ENCODE data around the gene TSPAN8.

TSPAN8 gene

GRCh38 chr12:71109834-71110233 is 48.0 kb downstream of the TSPAN8 start:
- DNase-seq, result no peak
- TF ChIP-seq, protein P1, sequence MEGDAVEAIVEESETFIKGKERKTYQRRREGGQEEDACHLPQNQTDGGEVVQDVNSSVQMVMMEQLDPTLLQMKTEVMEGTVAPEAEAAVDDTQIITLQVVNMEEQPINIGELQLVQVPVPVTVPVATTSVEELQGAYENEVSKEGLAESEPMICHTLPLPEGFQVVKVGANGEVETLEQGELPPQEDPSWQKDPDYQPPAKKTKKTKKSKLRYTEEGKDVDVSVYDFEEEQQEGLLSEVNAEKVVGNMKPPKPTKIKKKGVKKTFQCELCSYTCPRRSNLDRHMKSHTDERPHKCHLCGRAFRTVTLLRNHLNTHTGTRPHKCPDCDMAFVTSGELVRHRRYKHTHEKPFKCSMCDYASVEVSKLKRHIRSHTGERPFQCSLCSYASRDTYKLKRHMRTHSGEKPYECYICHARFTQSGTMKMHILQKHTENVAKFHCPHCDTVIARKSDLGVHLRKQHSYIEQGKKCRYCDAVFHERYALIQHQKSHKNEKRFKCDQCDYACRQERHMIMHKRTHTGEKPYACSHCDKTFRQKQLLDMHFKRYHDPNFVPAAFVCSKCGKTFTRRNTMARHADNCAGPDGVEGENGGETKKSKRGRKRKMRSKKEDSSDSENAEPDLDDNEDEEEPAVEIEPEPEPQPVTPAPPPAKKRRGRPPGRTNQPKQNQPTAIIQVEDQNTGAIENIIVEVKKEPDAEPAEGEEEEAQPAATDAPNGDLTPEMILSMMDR (IDR thresholded peaks at IDR 0.05; ENCODE audit: low read depth, low read length), result no peak
- Histone ChIP-seq H3K36me3 (no peaks in the 10 kb centered on the region), H3K4me1 (0 out of 2 replicates have a peak, but pooled peaks cover 3% of the 10 kb centered on the region), H3K4me3 (ENCODE audit: low read depth, low read length) (no peak overlapping the region), H3K9me3 (no peaks in the 10 kb centered on the region), H3K27me3 (no peaks in the 10 kb centered on the region)

DNA sequence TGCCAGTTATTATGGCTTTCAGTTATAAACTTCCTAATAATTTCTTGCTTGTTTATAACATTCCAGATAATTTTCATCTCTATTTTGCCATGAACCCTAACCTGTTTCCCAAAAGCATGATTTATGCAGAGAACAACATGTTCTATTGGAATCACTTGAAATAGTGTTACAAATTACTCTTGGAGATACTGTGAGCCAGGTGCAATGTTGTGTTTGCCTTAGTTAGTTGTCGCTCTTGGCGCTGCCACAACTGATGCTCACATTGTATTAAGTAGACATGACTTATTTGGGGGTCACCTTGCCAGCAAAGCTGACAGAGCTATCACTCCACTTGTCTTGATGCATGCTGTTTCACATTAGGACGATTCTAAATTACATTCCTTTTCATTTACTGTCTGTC is 49.4 kb downstream of the TSPAN8 start:
- Histone ChIP-seq H3K36me3 (no peaks in the 10 kb centered on the region), H3K4me1 (0 out of 2 replicates have a peak, but pooled peaks cover 3% of the 10 kb centered on the region), H3K4me3 (ENCODE audit: low read depth, low read length) (no peak overlapping the region), H3K9me3 (peaks cover 3% of the 10 kb centered on the region; the same call in 1 of the 2 replicates), H3K27me3 (no peaks in the 10 kb centered on the region)
- TF ChIP-seq, protein P1 (IDR thresholded peaks at IDR 0.05; ENCODE audit: low read depth, low read length), result no peak
- no peak for DNase-seq

DNA sequence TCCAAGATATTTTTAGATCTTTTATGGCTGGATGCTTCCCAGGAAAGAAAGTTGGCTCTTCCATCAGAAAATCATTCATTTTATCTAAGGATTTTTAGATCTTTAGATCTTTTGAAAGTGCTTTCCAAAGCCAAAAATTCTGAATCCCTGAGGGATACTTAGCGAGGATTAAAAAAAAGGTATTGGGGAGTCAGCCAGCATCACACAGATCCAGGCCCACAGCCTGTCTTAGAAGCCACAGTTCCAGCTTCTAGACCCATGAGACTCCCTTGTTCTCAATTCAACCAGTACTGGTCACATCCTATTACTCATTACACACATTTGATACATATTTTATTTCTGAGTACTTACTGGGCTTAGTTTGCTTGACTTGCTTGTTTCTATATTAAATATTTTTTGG is 49.9 kb downstream of the TSPAN8 start:
- TF ChIP-seq, protein P1 (IDR thresholded peaks at IDR 0.05; ENCODE audit: low read depth, low read length), result no peak
- H3K27me3 ChIP-seq, result no peaks in the 10 kb centered on the region
- 0 out of 2 replicates have a peak, but pooled peaks cover 3% of the 10 kb centered on the region for H3K4me1 ChIP-seq
- no peaks in the 10 kb centered on the region for H3K36me3 ChIP-seq
- no peak overlapping the region for H3K4me3 ChIP-seq (ENCODE audit: low read depth, low read length)
- no peak for DNase-seq
- H3K9me3 ChIP-seq, result peaks cover 3% of the 10 kb centered on the region; the same call in 1 of the 2 replicates

DNA sequence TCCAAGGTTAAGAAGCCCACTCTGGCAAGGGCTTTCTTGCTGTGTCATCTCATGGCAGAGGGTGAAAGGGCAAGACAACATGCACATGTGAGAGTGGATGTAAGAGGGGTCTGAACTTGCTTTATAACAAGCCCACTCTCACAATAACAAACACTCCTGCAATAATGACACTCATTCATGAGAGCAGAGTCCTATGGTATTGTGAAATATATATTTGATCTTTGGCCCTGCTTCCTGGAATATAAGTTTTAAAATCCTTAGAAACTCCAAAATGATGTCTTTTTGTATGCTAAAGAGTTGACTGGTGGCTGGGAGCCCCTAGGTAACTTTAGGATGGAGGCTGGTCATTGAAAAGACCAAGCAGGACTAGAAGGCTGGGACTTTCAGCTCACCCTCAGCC is 51.8 kb downstream of the TSPAN8 start:
- no peak for DNase-seq
- Histone ChIP-seq H3K4me1 (0 out of 2 replicates have a peak, but pooled peaks cover 3% of the 10 kb centered on the region), H3K36me3 (no peaks in the 10 kb centered on the region), H3K4me3 (ENCODE audit: low read depth, low read length) (no peak overlapping the region), H3K9me3 (peaks cover 3% of the 10 kb centered on the region; the same call in 1 of the 2 replicates), H3K27me3 (no peaks in the 10 kb centered on the region)
- TF ChIP-seq, protein P1 (IDR thresholded peaks at IDR 0.05; ENCODE audit: low read depth, low read length), result no peak

- no peaks in the 10 kb centered on the region for H3K9me3 ChIP-seq
- no peak overlapping the region for H3K4me3 ChIP-seq (ENCODE audit: low read depth, low read length)
- H3K4me1 ChIP-seq, result no peaks in the 10 kb centered on the region
- H3K27me3 ChIP-seq, result no peaks in the 10 kb centered on the region
- H3K36me3 ChIP-seq, result no peaks in the 10 kb centered on the region
- no peak for DNase-seq
- TF ChIP-seq, protein P1 (IDR thresholded peaks at IDR 0.05; ENCODE audit: low read depth, low read length), result no peak
These were observed 65.5 kb downstream of the TSPAN8 start for GRCh38 chr12:71092290-71092689.

DNA sequence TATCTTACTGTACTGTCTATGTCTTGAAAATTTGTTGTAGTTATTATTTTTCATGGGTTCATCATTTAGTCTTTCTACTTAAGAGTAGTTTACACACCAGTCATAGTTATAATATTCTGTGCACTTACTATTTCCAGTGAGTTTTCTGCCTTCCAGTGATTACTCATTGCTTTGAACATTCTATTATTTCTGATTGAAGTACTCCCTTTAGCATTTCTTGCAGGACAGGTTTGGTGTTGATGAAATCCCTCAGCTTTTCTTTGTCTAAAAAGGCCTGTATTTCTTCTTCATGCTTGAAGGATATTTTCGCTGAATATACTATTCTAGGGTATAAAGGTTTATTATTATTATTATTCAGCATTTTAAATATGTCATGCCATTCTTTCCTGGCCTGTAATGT is 66.8 kb downstream of the TSPAN8 start:
- DNase-seq, result no peak
- Histone ChIP-seq H3K4me3 (ENCODE audit: low read depth, low read length) (no peak overlapping the region), H3K9me3 (no peaks in the 10 kb centered on the region), H3K27me3 (no peaks in the 10 kb centered on the region), H3K36me3 (no peaks in the 10 kb centered on the region), H3K4me1 (no peaks in the 10 kb centered on the region)
- TF ChIP-seq, protein P1 (IDR thresholded peaks at IDR 0.05; ENCODE audit: low read depth, low read length), result no peak
